Keratinocyte (primary cell): Measurements from ENCODE around the gene DIPK2B.

Experiments used
- EZH2 ChIP-seq: IDR thresholded peaks from one replicate; pipeline ENCODE4 v1.6.1; 2012; ENCODE audit warnings: inconsistent platforms, mild to moderate bottlenecking, low read length, moderate library complexity
- TF ChIP-seq, protein P1 (sequence below), 3 experiments: IDR thresholded peaks in 1 of 3; conservative IDR thresholded peaks in 1 of 3; optimal IDR thresholded peaks in 1 of 3; 2 replicates in 2 of 3; 3 replicates in 1 of 3; pipeline versions ENCODE3 to v1.5.1; 2011; ENCODE audit warnings: low read length in 3 of 3, mild to moderate bottlenecking in 3 of 3, moderate library complexity in 2 of 3, control low read depth in 1 of 3, inconsistent platforms in 1 of 3; ENCODE audit not compliant: insufficient read depth in 2 of 3; ENCODE audit errors: extremely low read depth in 1 of 3

GRCh38 chrX:45186643-45187026 is 14.0 kb downstream of the DIPK2B start:
- TF ChIP-seq, protein P1, sequence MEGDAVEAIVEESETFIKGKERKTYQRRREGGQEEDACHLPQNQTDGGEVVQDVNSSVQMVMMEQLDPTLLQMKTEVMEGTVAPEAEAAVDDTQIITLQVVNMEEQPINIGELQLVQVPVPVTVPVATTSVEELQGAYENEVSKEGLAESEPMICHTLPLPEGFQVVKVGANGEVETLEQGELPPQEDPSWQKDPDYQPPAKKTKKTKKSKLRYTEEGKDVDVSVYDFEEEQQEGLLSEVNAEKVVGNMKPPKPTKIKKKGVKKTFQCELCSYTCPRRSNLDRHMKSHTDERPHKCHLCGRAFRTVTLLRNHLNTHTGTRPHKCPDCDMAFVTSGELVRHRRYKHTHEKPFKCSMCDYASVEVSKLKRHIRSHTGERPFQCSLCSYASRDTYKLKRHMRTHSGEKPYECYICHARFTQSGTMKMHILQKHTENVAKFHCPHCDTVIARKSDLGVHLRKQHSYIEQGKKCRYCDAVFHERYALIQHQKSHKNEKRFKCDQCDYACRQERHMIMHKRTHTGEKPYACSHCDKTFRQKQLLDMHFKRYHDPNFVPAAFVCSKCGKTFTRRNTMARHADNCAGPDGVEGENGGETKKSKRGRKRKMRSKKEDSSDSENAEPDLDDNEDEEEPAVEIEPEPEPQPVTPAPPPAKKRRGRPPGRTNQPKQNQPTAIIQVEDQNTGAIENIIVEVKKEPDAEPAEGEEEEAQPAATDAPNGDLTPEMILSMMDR (optimal IDR thresholded peaks at IDR 0.05 in 1 of 3, IDR thresholded peaks at IDR 0.05 in 1 of 3, conservative IDR thresholded peaks at IDR 0.05 in 1 of 3; ENCODE audit: extremely low read depth in 1 of 3, insufficient read depth in 2 of 3, low read length in 3 of 3), result no peak
- no peak for TF ChIP-seq EZH2
